Esophagus muscularis mucosa (tissue), 3 donors: Measurements from ENCODE around the gene TMEM217.

ENCODE experiments used
- CTCF ChIP-seq, 3 experiments: fragments of 200-600 bp in 2 of 3; fragments of 450-650 bp in 1 of 3; sonication (generic) in 2 of 3; IDR thresholded peaks; one replicate each; pipeline ENCODE4 v1.5.1; 2017 to 2019; ENCODE audit warnings: antibody characterized with exemption in 3 of 3, mild to moderate bottlenecking in 2 of 3, moderate library complexity in 1 of 3
- POLR2A ChIP-seq: fragments of 450-650 bp; IDR thresholded peaks from one replicate; pipeline ENCODE4 v1.6.1; 2017; ENCODE audit warnings: antibody characterized with exemption, moderate library complexity, mild to moderate bottlenecking, low read depth

GRCh38 chr6:37176268-37177076 lies 81.5 kb downstream of the TMEM217 start:
- TF ChIP-seq CTCF (IDR thresholded peaks at IDR 0.05) (no peak), POLR2A (no peak)
